Measurements from ENCODE around the gene PTK7. TPM values are rescaled to one million over a fixed set of nuclear protein-coding genes. Genes with fewer than 3 reads are reported as not detected.
"Not testable (repeated sequence)": the region's sequence is repeated elsewhere in the genome, so short reads cannot be mapped to it uniquely, and the experiment has no call there.

PTK7 gene
- total and polyA plus RNA-seq, 4 experiments from 2014 or later = 0.08 to 0.42 (median 0.26) TPM; not detected in 1

- Mint-ChIP-seq H3K9me3 (no peaks in the 10 kb centered on the region), H3K4me1 (peaks cover 0 to 10% (median 4%) of the 10 kb centered on the region in 4 donors), H3K27me3 (peaks cover 8 to 17% of the 10 kb centered on the region in 2 donors), H3K36me3 (peaks cover 20 to 25% of the 10 kb centered on the region in 2 donors), H3K27ac (no peak overlapping the region), H3K4me3 (peak overlapping the region; percentile 24 to 69 (median 57))
- peaks cover 10% of the 10 kb centered on the region for H3K4me1 ChIP-seq (ENCODE audit: insufficient read depth, low read length)
- no peaks in the 10 kb centered on the region for H3K9me3 ChIP-seq (ENCODE audit: control insufficient read depth in 1 of 2, low read length in 2 of 2)
- H3K27ac ChIP-seq (ENCODE audit: low read depth, low read length) = no peak overlapping the region
- POLR2A ChIA-PET (ENCODE audit: partially characterized antibody) = interaction anchor here (1.4 kb wide), 1 partner anchor 18 kb away, joined by 5 read pairs; the partner anchor contains the start of genes KLC4 and MRPL2
- H3K27me3 ChIP-seq (ENCODE audit: insufficient read depth, low read length) = peaks cover 19% of the 10 kb centered on the region
- intact Hi-C loops (cut with micrococcal nuclease) = no loop called here
- CTCF ChIA-PET (ENCODE audit: partially characterized antibody) = interaction anchor here (1.0 kb wide), 1 partner anchor 11 kb away, joined by 6 read pairs; no protein-coding TSS in a partner anchor
- H3K36me3 ChIP-seq (ENCODE audit: insufficient read depth, low read length) = no peaks in the 10 kb centered on the region
- H3K4me3 ChIP-seq (ENCODE audit: low read length in 2 of 2) = peak overlapping the region in 1 of 2 donors; percentile 35
- DNase-seq = no peak
Observed at GRCh38 chr6:43076464-43077332, 584 bp downstream of the PTK7 start.

- peak overlapping the region in 1 of 2 donors; percentile 35 for H3K4me3 ChIP-seq (ENCODE audit: low read length in 2 of 2)
- Mint-ChIP-seq H3K4me1 (peaks cover 0 to 10% (median 4%) of the 10 kb centered on the region in 4 donors), H3K27ac (no peak overlapping the region), H3K36me3 (peaks cover 14 to 19% of the 10 kb centered on the region in 2 donors), H3K4me3 (peak overlapping the region in 6 of 8 donors; percentile 28 to 66 (median 47)), H3K27me3 (peaks cover 8 to 17% of the 10 kb centered on the region in 2 donors), H3K9me3 (no peaks in the 10 kb centered on the region)
- intact Hi-C loops (cut with micrococcal nuclease) = no loop called here
- H3K27me3 ChIP-seq (ENCODE audit: insufficient read depth, low read length) = peaks cover 19% of the 10 kb centered on the region
- ChIA-PET CTCF (ENCODE audit: partially characterized antibody) (interaction anchor here (1.0 kb wide), 1 partner anchor 10 kb away, joined by 6 read pairs; no protein-coding TSS in a partner anchor), POLR2A (ENCODE audit: partially characterized antibody) (interaction anchor here (1.4 kb wide), 1 partner anchor 18 kb away, joined by 5 read pairs; the partner anchor contains the start of genes KLC4 and MRPL2)
- no peak for DNase-seq
- H3K4me1 ChIP-seq (ENCODE audit: insufficient read depth, low read length) = peaks cover 10% of the 10 kb centered on the region
- H3K27ac ChIP-seq (ENCODE audit: low read depth, low read length) = no peak overlapping the region
- H3K9me3 ChIP-seq (ENCODE audit: control insufficient read depth in 1 of 2, low read length in 2 of 2) = no peaks in the 10 kb centered on the region
- H3K36me3 ChIP-seq (ENCODE audit: insufficient read depth, low read length) = no peaks in the 10 kb centered on the region
Observed at GRCh38 chr6:43077333-43077809, 1.3 kb downstream of the PTK7 start.

GRCh38 chr6:43077981-43078511 lies 1.9 kb downstream of the PTK7 start:
- CTCF ChIA-PET (ENCODE audit: partially characterized antibody) = interaction anchor here (1.0 kb wide), 1 partner anchor 9 kb away, joined by 6 read pairs; no protein-coding TSS in a partner anchor
- no peak for DNase-seq
- no peak overlapping the region for H3K4me3 ChIP-seq (ENCODE audit: low read length in 2 of 2)
- H3K4me1 ChIP-seq (ENCODE audit: insufficient read depth, low read length) = peaks cover 10% of the 10 kb centered on the region
- no peak overlapping the region for H3K27ac ChIP-seq (ENCODE audit: low read depth, low read length)
- POLR2A ChIA-PET (ENCODE audit: partially characterized antibody) = no interaction called here
- peak overlapping the region in 4 of 8 donors; percentile 10 to 67 (median 47) for H3K4me3 Mint-ChIP-seq
- H3K36me3 Mint-ChIP-seq = peaks cover 7 to 12% of the 10 kb centered on the region in 2 donors
- no peaks in the 10 kb centered on the region for H3K36me3 ChIP-seq (ENCODE audit: insufficient read depth, low read length)
- H3K27me3 Mint-ChIP-seq = peaks cover 8 to 17% of the 10 kb centered on the region in 2 donors
- intact Hi-C loops (cut with micrococcal nuclease) = no loop called here
- peaks cover 19% of the 10 kb centered on the region for H3K27me3 ChIP-seq (ENCODE audit: insufficient read depth, low read length)
- no peaks in the 10 kb centered on the region for H3K9me3 Mint-ChIP-seq
- no peaks in the 10 kb centered on the region for H3K9me3 ChIP-seq (ENCODE audit: control insufficient read depth in 1 of 2, low read length in 2 of 2)
- peaks cover 0 to 10% (median 4%) of the 10 kb centered on the region in 4 donors for H3K4me1 Mint-ChIP-seq
- H3K27ac Mint-ChIP-seq = no peak overlapping the region

- intact Hi-C loops (cut with micrococcal nuclease) = no loop called here
- Histone ChIP-seq H3K9me3 (ENCODE audit: control insufficient read depth in 1 of 2, low read length in 2 of 2) (no peaks in the 10 kb centered on the region), H3K36me3 (ENCODE audit: insufficient read depth, low read length) (no peaks in the 10 kb centered on the region), H3K4me3 (ENCODE audit: low read length in 2 of 2) (no peak overlapping the region), H3K27me3 (ENCODE audit: insufficient read depth, low read length) (peaks cover 19% of the 10 kb centered on the region), H3K4me1 (ENCODE audit: insufficient read depth, low read length) (peaks cover 10% of the 10 kb centered on the region), H3K27ac (ENCODE audit: low read depth, low read length) (no peak overlapping the region)
- no peak overlapping the region for H3K27ac Mint-ChIP-seq
- DNase-seq = no peak
- H3K27me3 Mint-ChIP-seq = peaks cover 8 to 18% of the 10 kb centered on the region in 2 donors
- peaks cover 0 to 10% (median 4%) of the 10 kb centered on the region in 4 donors for H3K4me1 Mint-ChIP-seq
- CTCF ChIA-PET (ENCODE audit: partially characterized antibody) = interaction anchor here (1.0 kb wide), 1 partner anchor 12 kb away, joined by 3 read pairs; no protein-coding TSS in a partner anchor
- H3K4me3 Mint-ChIP-seq = peak overlapping the region in 1 of 8 donors; percentile 11
- POLR2A ChIA-PET (ENCODE audit: partially characterized antibody) = no interaction called here
- peaks cover 5 to 6% of the 10 kb centered on the region in 2 donors for H3K36me3 Mint-ChIP-seq
- H3K9me3 Mint-ChIP-seq = no peaks in the 10 kb centered on the region
Observed at GRCh38 chr6:43078691-43079090, 2.6 kb downstream of the PTK7 start.

GRCh38 chr6:43081043-43081442 lies 4.9 kb downstream of the PTK7 start:
- no peaks in the 10 kb centered on the region for H3K36me3 ChIP-seq (ENCODE audit: insufficient read depth, low read length)
- no peak overlapping the region for H3K4me3 ChIP-seq (ENCODE audit: low read length in 2 of 2)
- DNase-seq = no peak
- H3K9me3 Mint-ChIP-seq = no peaks in the 10 kb centered on the region
- H3K27me3 Mint-ChIP-seq = peaks cover 12 to 18% of the 10 kb centered on the region in 2 donors
- no peak overlapping the region for H3K27ac Mint-ChIP-seq
- peaks cover 0 to 10% (median 4%) of the 10 kb centered on the region in 4 donors for H3K4me1 Mint-ChIP-seq
- no peaks in the 10 kb centered on the region for H3K36me3 Mint-ChIP-seq
- ChIA-PET CTCF (ENCODE audit: partially characterized antibody) (interaction anchor here (0.8 kb wide), 1 partner anchor 62 kb away, joined by 3 read pairs; no protein-coding TSS in a partner anchor), POLR2A (ENCODE audit: partially characterized antibody) (no interaction called here)
- H3K9me3 ChIP-seq (ENCODE audit: control insufficient read depth in 1 of 2, low read length in 2 of 2) = no peaks in the 10 kb centered on the region
- intact Hi-C loops (cut with micrococcal nuclease) = no loop called here
- H3K4me1 ChIP-seq (ENCODE audit: insufficient read depth, low read length) = peaks cover 10% of the 10 kb centered on the region
- H3K4me3 Mint-ChIP-seq = no peak overlapping the region
- peaks cover 15% of the 10 kb centered on the region for H3K27me3 ChIP-seq (ENCODE audit: insufficient read depth, low read length)
- H3K27ac ChIP-seq (ENCODE audit: low read depth, low read length) = no peak overlapping the region

GRCh38 chr6:43081922-43082321 lies 5.8 kb downstream of the PTK7 start:
- H3K4me1 ChIP-seq (ENCODE audit: insufficient read depth, low read length); H3K9me3 Mint-ChIP-seq; H3K4me3 ChIP-seq (ENCODE audit: low read length in 2 of 2); H3K36me3 Mint-ChIP-seq; H3K27ac Mint-ChIP-seq; CTCF ChIA-PET (ENCODE audit: partially characterized antibody); H3K9me3 ChIP-seq (ENCODE audit: control insufficient read depth in 1 of 2, low read length in 2 of 2); POLR2A ChIA-PET (ENCODE audit: partially characterized antibody); H3K4me3 Mint-ChIP-seq; H3K4me1 Mint-ChIP-seq; intact Hi-C loops (cut with micrococcal nuclease); H3K36me3 ChIP-seq (ENCODE audit: insufficient read depth, low read length); H3K27ac ChIP-seq (ENCODE audit: low read depth, low read length); DNase-seq: not testable (repeated sequence)
- H3K27me3 Mint-ChIP-seq = peaks cover 12 to 18% of the 10 kb centered on the region in 2 donors
- H3K27me3 ChIP-seq (ENCODE audit: insufficient read depth, low read length) = peaks cover 11% of the 10 kb centered on the region
